ENCODE data around the gene NPR1. TPM values are rescaled to one million over a fixed set of nuclear protein-coding genes. Genes with fewer than 3 reads are reported as not detected.

NPR1 gene
- total RNA-seq, 1 donor from 2014 or later = 69.4 TPM

DNA sequence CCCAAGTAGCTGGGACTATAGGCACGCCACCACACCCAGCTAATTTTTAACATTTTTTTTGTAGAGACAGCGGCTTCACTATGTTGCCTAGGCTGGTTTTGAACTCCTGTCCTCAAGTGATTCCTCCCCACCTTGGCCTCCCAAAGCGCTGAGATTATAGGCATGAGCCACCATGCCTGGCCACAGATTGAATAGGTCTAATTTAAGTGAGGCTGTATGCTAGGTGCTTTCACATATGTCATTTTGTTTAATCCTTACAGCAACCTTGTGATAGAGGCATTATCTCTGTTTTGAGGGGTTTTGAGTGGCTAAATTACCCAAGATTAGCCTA, 56.6 kb downstream of the NPR1 start:
- TF ChIP-seq, protein P1, sequence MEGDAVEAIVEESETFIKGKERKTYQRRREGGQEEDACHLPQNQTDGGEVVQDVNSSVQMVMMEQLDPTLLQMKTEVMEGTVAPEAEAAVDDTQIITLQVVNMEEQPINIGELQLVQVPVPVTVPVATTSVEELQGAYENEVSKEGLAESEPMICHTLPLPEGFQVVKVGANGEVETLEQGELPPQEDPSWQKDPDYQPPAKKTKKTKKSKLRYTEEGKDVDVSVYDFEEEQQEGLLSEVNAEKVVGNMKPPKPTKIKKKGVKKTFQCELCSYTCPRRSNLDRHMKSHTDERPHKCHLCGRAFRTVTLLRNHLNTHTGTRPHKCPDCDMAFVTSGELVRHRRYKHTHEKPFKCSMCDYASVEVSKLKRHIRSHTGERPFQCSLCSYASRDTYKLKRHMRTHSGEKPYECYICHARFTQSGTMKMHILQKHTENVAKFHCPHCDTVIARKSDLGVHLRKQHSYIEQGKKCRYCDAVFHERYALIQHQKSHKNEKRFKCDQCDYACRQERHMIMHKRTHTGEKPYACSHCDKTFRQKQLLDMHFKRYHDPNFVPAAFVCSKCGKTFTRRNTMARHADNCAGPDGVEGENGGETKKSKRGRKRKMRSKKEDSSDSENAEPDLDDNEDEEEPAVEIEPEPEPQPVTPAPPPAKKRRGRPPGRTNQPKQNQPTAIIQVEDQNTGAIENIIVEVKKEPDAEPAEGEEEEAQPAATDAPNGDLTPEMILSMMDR (IDR thresholded peaks at IDR 0.05) = no peak
- ATAC-seq (no peak), DNase-seq (no peak)
- Histone ChIP-seq H3K27ac (peak overlapping the region; percentile 67), H3K4me3 (no peak overlapping the region), H3K9me3 (no peaks in the 10 kb centered on the region), H3K27me3 (no peaks in the 10 kb centered on the region), H3K4me1 (peaks cover 15% of the 10 kb centered on the region), H3K36me3 (peaks cover 14% of the 10 kb centered on the region)
- intact Hi-C loops (cut with DNase I) = no loop called here

DNA sequence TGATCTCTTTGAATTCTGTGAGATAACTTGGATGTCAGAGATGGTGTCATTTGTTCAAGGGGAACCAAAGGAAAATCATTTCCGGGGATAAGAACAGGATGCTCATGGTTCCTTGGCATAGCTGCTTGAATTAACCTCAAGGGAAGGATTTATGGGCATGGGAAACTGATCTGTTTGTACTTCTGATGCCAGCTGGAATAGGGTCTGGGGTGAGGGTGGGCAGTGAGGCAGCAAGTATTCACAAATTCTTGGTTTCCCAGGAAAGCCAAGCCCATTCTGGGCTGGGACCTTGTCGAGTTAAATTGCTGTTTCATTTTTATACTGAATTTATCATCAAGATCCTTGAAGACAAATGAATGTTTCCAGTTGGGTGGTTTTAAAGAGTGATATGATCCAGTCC, 63.5 kb downstream of the NPR1 start:
- no peaks in the 10 kb centered on the region for H3K9me3 ChIP-seq
- H3K4me1 ChIP-seq = peaks cover 10% of the 10 kb centered on the region
- H3K4me3 ChIP-seq = no peak overlapping the region
- no peak overlapping the region for H3K27ac ChIP-seq
- ATAC-seq (no peak), DNase-seq (no peak)
- H3K27me3 ChIP-seq = no peaks in the 10 kb centered on the region
- peaks cover 75% of the 10 kb centered on the region for H3K36me3 ChIP-seq
- TF ChIP-seq, protein P1 (IDR thresholded peaks at IDR 0.05) = no peak
- intact Hi-C loops (cut with DNase I) = no loop called here

DNA sequence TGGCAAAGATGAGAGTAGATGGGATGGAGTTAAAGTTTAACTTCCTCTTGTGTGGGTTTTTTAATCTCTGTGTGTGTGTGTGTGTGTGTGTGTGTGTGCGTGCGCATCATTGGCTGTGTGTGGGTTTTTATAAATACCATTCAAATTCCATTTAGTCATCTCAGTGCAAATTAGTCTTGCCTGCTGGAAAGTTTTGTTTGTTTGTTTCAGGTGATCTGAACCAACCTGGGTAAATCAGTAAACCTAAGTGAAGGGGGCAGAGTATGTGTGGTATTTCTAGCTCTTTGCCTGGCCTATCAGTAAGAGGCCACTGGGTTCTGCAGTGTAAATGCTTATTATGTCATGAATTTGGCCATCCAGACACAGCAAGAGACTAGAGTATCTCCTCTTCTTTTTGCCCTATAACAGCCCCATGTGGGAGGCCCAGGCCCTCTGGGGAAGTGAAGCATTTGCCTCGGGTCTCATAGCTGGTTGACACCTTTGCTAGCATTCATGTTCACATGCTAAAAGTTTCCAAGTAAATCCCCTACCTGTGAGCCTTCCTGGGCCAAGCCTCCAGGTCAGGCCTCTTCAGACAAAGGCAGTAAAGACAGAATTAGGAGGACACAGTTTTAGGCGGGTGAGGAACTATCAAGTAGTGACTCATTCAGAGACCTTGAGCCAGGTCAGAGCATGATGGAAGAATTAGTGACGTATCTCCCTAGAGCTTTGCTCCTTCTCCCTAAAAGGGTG, 64.1 kb downstream of the NPR1 start:
- Histone ChIP-seq H3K36me3 (peaks cover 81% of the 10 kb centered on the region), H3K27ac (peak overlapping the region; percentile 30), H3K27me3 (no peaks in the 10 kb centered on the region), H3K4me1 (peaks cover 10% of the 10 kb centered on the region), H3K9me3 (no peaks in the 10 kb centered on the region), H3K4me3 (no peak overlapping the region)
- DNase-seq (no peak), ATAC-seq (peak; percentile 78)
- intact Hi-C loops (cut with DNase I) = no loop called here
- TF ChIP-seq, protein P1 (IDR thresholded peaks at IDR 0.05) = no peak

Small RNA genes within 50 kb of the gene (microRNA-seq; reads per million reads assigned to microRNA genes)
- gene MIR8083 (ENCODE audit: borderline microRNAs expressed) = not detected

Other genes starting within 250 kb of the NPR1 start
- gene S100A7, start 218.0 kb upstream of the NPR1 start, total RNA-seq = not detected
- gene S100A6, start 142.7 kb upstream of the NPR1 start, total RNA-seq = 1,046 TPM
- gene S100A5, start 137.8 kb upstream of the NPR1 start, total RNA-seq = not detected
- gene S100A4, start 132.9 kb upstream of the NPR1 start, total RNA-seq = 377 TPM
- gene S100A3, start 129.4 kb upstream of the NPR1 start, total RNA-seq = 1.3 TPM
- gene S100A2, start 112.8 kb upstream of the NPR1 start, total RNA-seq = 5.6 TPM
- gene S100A16, start 65.6 kb upstream of the NPR1 start, total RNA-seq = 69.6 TPM
- gene S100A14, start 62.4 kb upstream of the NPR1 start, total RNA-seq = 112 TPM
- 76.1 TPM for gene S100A13, start 51.2 kb upstream of the NPR1 start, total RNA-seq
- gene S100A1, start 50.3 kb upstream of the NPR1 start, total RNA-seq = not detected
- 63.5 TPM for gene CHTOP, start 44.6 kb upstream of the NPR1 start, total RNA-seq
- gene SNAPIN, start 20.0 kb upstream of the NPR1 start, total RNA-seq = 32.7 TPM
- gene ILF2, start 7.7 kb upstream of the NPR1 start, total RNA-seq = 86.1 TPM
- 72.3 TPM for gene INTS3, start 49.4 kb downstream of the NPR1 start, total RNA-seq
- 105 TPM for gene SLC27A3, start 96.7 kb downstream of the NPR1 start, total RNA-seq
- 55.1 TPM for gene GATAD2B, start 244.3 kb downstream of the NPR1 start, total RNA-seq

Data from upper lobe of right lung (tissue), 1 donor.